ENCODE results near the gene UIMC1.

Gene UIMC1

GRCh38 chr5:176870110-176870591 is 136.4 kb downstream of the UIMC1 start:
- Histone ChIP-seq H3K4me1 (peaks cover 18% of the 10 kb centered on the region), H3K27me3 (no peaks in the 10 kb centered on the region), H3K9me3 (no peaks in the 10 kb centered on the region), H3K4me3 (ENCODE audit: low read depth, low read length) (no peak overlapping the region), H3K36me3 (0 out of 2 replicates have a peak, but pooled peaks cover 3% of the 10 kb centered on the region)
- TF ChIP-seq CTCF (IDR thresholded peaks at IDR 0.05; ENCODE audit: low read depth, low read length) = peak; percentile 61
- DNase-seq = peak; percentile 71

- no peaks in the 10 kb centered on the region for H3K27me3 ChIP-seq
- no peak for TF ChIP-seq CTCF (IDR thresholded peaks at IDR 0.05; ENCODE audit: low read depth, low read length)
- no peaks in the 10 kb centered on the region for H3K9me3 ChIP-seq
- H3K4me3 ChIP-seq (ENCODE audit: low read depth, low read length) = no peak overlapping the region
- H3K36me3 ChIP-seq = 0 out of 2 replicates have a peak, but pooled peaks cover 3% of the 10 kb centered on the region
- peaks cover 15% of the 10 kb centered on the region for H3K4me1 ChIP-seq
- no peak for DNase-seq
These were observed 137.0 kb downstream of the UIMC1 start for GRCh38 chr5:176869501-176870109.

GRCh38 chr5:176868731-176869130 is 137.8 kb downstream of the UIMC1 start:
- TF ChIP-seq CTCF (IDR thresholded peaks at IDR 0.05; ENCODE audit: low read depth, low read length) = no peak
- no peaks in the 10 kb centered on the region for H3K27me3 ChIP-seq

GRCh38 chr5:176868126-176868525 is 138.5 kb downstream of the UIMC1 start:
- H3K9me3 ChIP-seq = no peaks in the 10 kb centered on the region
- no peak overlapping the region for H3K4me3 ChIP-seq (ENCODE audit: low read depth, low read length)
- H3K27me3 ChIP-seq = no peaks in the 10 kb centered on the region
- TF ChIP-seq CTCF (IDR thresholded peaks at IDR 0.05; ENCODE audit: low read depth, low read length) = no peak
- no peak for DNase-seq
- H3K36me3 ChIP-seq = 0 out of 2 replicates have a peak, but pooled peaks cover 3% of the 10 kb centered on the region
- peaks cover 15% of the 10 kb centered on the region for H3K4me1 ChIP-seq

More at GRCh38 chr5:176868731-176869130, 137.8 kb downstream of the UIMC1 start:
- no peak overlapping the region for H3K4me3 ChIP-seq (ENCODE audit: low read depth, low read length)
- 0 out of 2 replicates have a peak, but pooled peaks cover 3% of the 10 kb centered on the region for H3K36me3 ChIP-seq
- H3K4me1 ChIP-seq = peaks cover 15% of the 10 kb centered on the region
- DNase-seq = no peak
- H3K9me3 ChIP-seq = no peaks in the 10 kb centered on the region

GRCh38 chr5:176866707-176867310 is 139.8 kb downstream of the UIMC1 start:
- TF ChIP-seq CTCF (IDR thresholded peaks at IDR 0.05; ENCODE audit: low read depth, low read length) = no peak
- Histone ChIP-seq H3K9me3 (no peaks in the 10 kb centered on the region), H3K36me3 (0 out of 2 replicates have a peak, but pooled peaks cover 3% of the 10 kb centered on the region), H3K27me3 (no peaks in the 10 kb centered on the region), H3K4me3 (ENCODE audit: low read depth, low read length) (peak overlapping the region; percentile 36), H3K4me1 (peaks cover 15% of the 10 kb centered on the region)
- peak; percentile 81 for DNase-seq

- Histone ChIP-seq H3K9me3 (no peaks in the 10 kb centered on the region), H3K27me3 (no peaks in the 10 kb centered on the region), H3K4me3 (ENCODE audit: low read depth, low read length) (no peak overlapping the region), H3K4me1 (peaks cover 15% of the 10 kb centered on the region), H3K36me3 (0 out of 2 replicates have a peak, but pooled peaks cover 3% of the 10 kb centered on the region)
- no peak for TF ChIP-seq CTCF (IDR thresholded peaks at IDR 0.05; ENCODE audit: low read depth, low read length)
- no peak for DNase-seq
These were observed 140.6 kb downstream of the UIMC1 start for GRCh38 chr5:176865964-176866363.

All from BE2C (cell line).